K562 (cell line): ENCODE results near the gene DPH1. TPM values are rescaled to one million over a fixed set of nuclear protein-coding genes. Genes with fewer than 3 reads are reported as not detected.

ENCODE experiments used
- ATAC-seq: fragments of 200-7000 bp; cut with Tn5 transposase; 3 replicates; pipeline ENCODE4 v1.9.1; 2020; ENCODE audit warnings: moderate library complexity
- BruUV-seq: library from RNA; stranded (reverse); fragments of 400-500 nt; replicated peaks from 2 replicates; lab custom pipeline; 2021; lab: Mats Ljungman, UMichigan
- CTCF ChIA-PET: fragments of 300-600 bp; formaldehyde crosslinking; extraction: SDS; loops from one replicate; lab custom pipeline; 2021; ENCODE audit warnings: low intra/inter-chr PET ratio; lab: Yijun Ruan, JAX
- POLR2A ChIA-PET: fragments of 300-600, 350-650 bp; sonication (Branson Sonifier 250); formaldehyde crosslinking; extraction: SDS; loops from one replicate; lab custom pipeline; 2021; ENCODE audit warnings: antibody characterized with exemption, inconsistent platforms; lab: Yijun Ruan, JAX
- DNase-seq, 4 experiments: peaks; one replicate each; pipeline versions ENCODE4 v3.0.0 to v3.0.0-alpha.2; 2011 to 2018; ENCODE audit warnings: low spot score in 3 of 4, mixed read lengths in 3 of 4; ENCODE audit errors: extremely low read depth in 1 of 4
- FAIRE-seq: peaks from 2 replicates; lab custom pipeline; 2011; peaks lifted over from hg19 to GRCh38; lab: Jason Lieb, UNC
- H2AFZ ChIP-seq: 2 replicates; pipeline ENCODE4 v1.6.0; 2011; ENCODE audit warnings: low read depth, low read length, control low read depth, inconsistent platforms
- H3K27ac ChIP-seq: fragments of 200-600 bp; 3 replicates; pipeline ENCODE4 v1.8.0; 2011; ENCODE audit warnings: low read depth, mild to moderate bottlenecking, control low read depth, inconsistent platforms, low read length, moderate library complexity, mixed read lengths; ENCODE audit errors: extremely low read depth
- H3K27me3 ChIP-seq, 2 experiments: fragments of 300-600 bp in 1 of 2; 2 replicates in 1 of 2; 3 replicates in 1 of 2; pipeline versions ENCODE4 v1.6.0 to v1.8.0; 2011; ENCODE audit warnings: inconsistent platforms in 2 of 2, low read length in 2 of 2, mild to moderate bottlenecking in 1 of 2, mixed read lengths in 1 of 2, moderate library complexity in 1 of 2; ENCODE audit not compliant: control insufficient read depth in 2 of 2, insufficient read depth in 2 of 2
- H3K36me3 ChIP-seq: fragments of 300-600 bp; 3 replicates; pipeline ENCODE4 v1.8.0; 2011; ENCODE audit warnings: mild to moderate bottlenecking, low read length, inconsistent platforms; ENCODE audit not compliant: control insufficient read depth, insufficient read depth
- H3K4me1 ChIP-seq, 2 experiments: fragments of 200-600 bp in 1 of 2; replicated peaks in 1 of 2; 2 replicates in 1 of 2; 3 replicates in 1 of 2; pipeline versions ENCODE4 v1.5.1 to v1.8.0; 2011; ENCODE audit warnings: inconsistent platforms in 2 of 2, low read length in 2 of 2, mild to moderate bottlenecking in 1 of 2, mixed read lengths in 1 of 2, moderate library complexity in 1 of 2; ENCODE audit not compliant: control insufficient read depth in 2 of 2, insufficient read depth in 2 of 2
- H3K4me2 ChIP-seq: 2 replicates; pipeline ENCODE4 v1.6.1; 2011; ENCODE audit warnings: low read length, control low read depth, inconsistent platforms, mixed read lengths; ENCODE audit not compliant: insufficient read depth
- H3K4me3 ChIP-seq: fragments of 200-600 bp; sonication (generic), shearing (Covaris generic); 2 replicates; pipeline ENCODE4 v1.5.1; 2016; ENCODE audit warnings: control low read depth, inconsistent platforms
- H3K79me2 ChIP-seq: fragments of 200-600 bp; 3 replicates; pipeline ENCODE4 v1.8.0; 2011; ENCODE audit warnings: low read length, inconsistent platforms; ENCODE audit not compliant: control insufficient read depth, insufficient read depth
- H3K9ac ChIP-seq, 2 experiments: 2 replicates each; pipeline versions ENCODE4 v1.6.0 to v1.6.1; 2011; ENCODE audit warnings: low read depth in 2 of 2, low read length in 2 of 2, control low read depth in 1 of 2, inconsistent platforms in 1 of 2, mild to moderate bottlenecking in 1 of 2, mixed read lengths in 1 of 2; ENCODE audit not compliant: insufficient read depth in 1 of 2
- H3K9me1 ChIP-seq: one replicate; pipeline ENCODE4 v1.6.0; 2011; ENCODE audit warnings: inconsistent platforms, mild to moderate bottlenecking, low read length, moderate library complexity; ENCODE audit not compliant: control insufficient read depth, insufficient read depth
- H3K9me3 ChIP-seq: replicated peaks from 2 replicates; pipeline ENCODE4 v1.5.1; 2011; ENCODE audit warnings: low read depth, low read length, inconsistent platforms; ENCODE audit not compliant: control insufficient read depth, insufficient read depth
- H4K20me1 ChIP-seq: replicated peaks from 2 replicates; pipeline ENCODE4 v1.6.1; 2011; ENCODE audit warnings: low read length, inconsistent platforms, mixed read lengths; ENCODE audit not compliant: control insufficient read depth, insufficient read depth
- ATF7 ChIP-seq: fragments of 450-650 bp; IDR thresholded peaks from 2 replicates; pipeline ENCODE4 v1.7.1; 2014; ENCODE audit warnings: mild to moderate bottlenecking, moderate library complexity
- FOXA3 ChIP-seq, 2 experiments: fragments of 450-650 bp in 1 of 2; sonication (generic) in 1 of 2; formaldehyde crosslinking; IDR thresholded peaks in 1 of 2; conservative IDR thresholded peaks in 1 of 2; 2 replicates each; pipeline versions ENCODE4 v1.4.0 to v1.8.0; 2020 to 2022; ENCODE audit warnings: mild to moderate bottlenecking in 2 of 2, missing genetic modification reagents in 1 of 2
- MEF2A ChIP-seq: IDR thresholded peaks from 2 replicates; pipeline ENCODE4 v1.6.1; 2011; ENCODE audit warnings: low read depth, mild to moderate bottlenecking, low read length, moderate library complexity; ENCODE audit not compliant: control insufficient read depth
- NBN ChIP-seq: fragments of 450-650 bp; IDR thresholded peaks from 2 replicates; pipeline ENCODE4 v1.6.1; 2016; ENCODE audit warnings: low read depth, mild to moderate bottlenecking
- NR2C1 ChIP-seq, 2 experiments: fragments of 450-650 bp; IDR thresholded peaks; 2 replicates each; pipeline ENCODE4 v1.6.1; 2017; ENCODE audit warnings: mild to moderate bottlenecking in 2 of 2, antibody characterized with exemption in 1 of 2, inconsistent platforms in 1 of 2, missing compliant biosample characterization in 1 of 2, missing genetic modification characterization in 1 of 2
- NR2C2 ChIP-seq, 2 experiments: fragments of 200-800 bp in 1 of 2; sonication (Bioruptor generic) in 1 of 2; sonication (generic) in 1 of 2; formaldehyde crosslinking in 1 of 2; IDR thresholded peaks; 2 replicates each; pipeline versions ENCODE4 v1.6.1 to v1.8.0; 2016 to 2022; ENCODE audit warnings: mild to moderate bottlenecking in 1 of 2, missing compliant biosample characterization in 1 of 2, missing genetic modification characterization in 1 of 2, missing genetic modification reagents in 1 of 2
- ZNF311 ChIP-seq: fragments of 250-450 bp; sonication (Bioruptor Pico); IDR thresholded peaks from 2 replicates; pipeline ENCODE4 v1.4.0; 2020; ENCODE audit warnings: mild to moderate bottlenecking, moderate library complexity
- ZNF586 ChIP-seq: fragments of 450-650 bp; formaldehyde crosslinking; conservative IDR thresholded peaks from 2 replicates; pipeline ENCODE4 v1.4.0; 2020; ENCODE audit warnings: mild to moderate bottlenecking, moderate library complexity
- ZNF778 ChIP-seq: fragments of 450-650 bp; formaldehyde crosslinking; IDR thresholded peaks from 2 replicates; pipeline ENCODE4 v1.4.0; 2020; ENCODE audit warnings: mild to moderate bottlenecking, moderate library complexity
- WGBS: fragments of 100-300 bp; shearing (Covaris generic); methylation state at CpG from one replicate; pipeline ENCODE4 v1.1.6; 2016; ENCODE audit warnings: low coverage, mixed read lengths; ENCODE audit not compliant: insufficient coverage; ENCODE audit errors: missing lambda C conversion rate; 5-methylcytosine and 5-hydroxymethylcytosine counted together
- in situ Hi-C: fragments of 300-500 bp; cut with MboI; formaldehyde crosslinking; loops from 4 replicates; pipeline ENCODE4 v1.15.0; 2018; ENCODE audit warnings: inconsistent platforms, mixed read lengths
- intact Hi-C: fragments of 100-400 bp; cut with micrococcal nuclease; formaldehyde crosslinking; loops from 2 replicates; pipeline ENCODE4 v1.14.2; 2022
- polyA plus RNA-seq, 8 experiments: library from polyadenylated mRNA; depleted of rRNA in 4 of 8; stranded (reverse) in 5 of 8; unstranded in 3 of 8; fragments of >200 nt; fragmentation: Nextera tagmentation in 2 of 8; fragmentation: Illumina TruSeq in 1 of 8; extraction: Ambion mirVana in 2 of 8; extraction: Trizol in 1 of 8; gene quantifications; 2 replicates each; pipeline versions ENCODE4 v1.2.1 to v1.2.3, GENCODE V29; 2011 to 2014; ENCODE audit warnings: inconsistent platforms in 1 of 8, missing spikeins in 1 of 8
- total RNA-seq, 7 experiments: library from RNA; depleted of rRNA in 6 of 7; stranded (reverse); fragments of >200 nt in 6 of 7; fragmentation: Illumina TruSeq in 2 of 7; extraction: Trizol in 2 of 7; gene quantifications; 2 replicates each; pipeline versions ENCODE4 v1.2.1 to v1.2.3, GENCODE V29; 2011 to 2021; ENCODE audit warnings: low replicate concordance in 1 of 7
- TF ChIP-seq, protein P1 (sequence below), 2 experiments: IDR thresholded peaks in 1 of 2; conservative IDR thresholded peaks in 1 of 2; 2 replicates each; pipeline ENCODE4 v1.6.1; 2016; ENCODE audit warnings: low read depth in 2 of 2, mild to moderate bottlenecking in 1 of 2, missing compliant biosample characterization in 1 of 2, missing genetic modification characterization in 1 of 2, moderate library complexity in 1 of 2
- TF ChIP-seq, protein P2 (sequence below): fragments of 250-450 bp; sonication (Bioruptor Pico); IDR thresholded peaks from 2 replicates; pipeline ENCODE4 v1.4.0; 2020; ENCODE audit warnings: mild to moderate bottlenecking, moderate library complexity, borderline replicate concordance

DPH1 gene
- total and polyA plus RNA-seq, 9 of the 15 experiments (the other 6 are each of a cell fraction or from before 2014, with no cell fraction given), result 0.42 to 40.6 (median 20.2) TPM

DNA sequence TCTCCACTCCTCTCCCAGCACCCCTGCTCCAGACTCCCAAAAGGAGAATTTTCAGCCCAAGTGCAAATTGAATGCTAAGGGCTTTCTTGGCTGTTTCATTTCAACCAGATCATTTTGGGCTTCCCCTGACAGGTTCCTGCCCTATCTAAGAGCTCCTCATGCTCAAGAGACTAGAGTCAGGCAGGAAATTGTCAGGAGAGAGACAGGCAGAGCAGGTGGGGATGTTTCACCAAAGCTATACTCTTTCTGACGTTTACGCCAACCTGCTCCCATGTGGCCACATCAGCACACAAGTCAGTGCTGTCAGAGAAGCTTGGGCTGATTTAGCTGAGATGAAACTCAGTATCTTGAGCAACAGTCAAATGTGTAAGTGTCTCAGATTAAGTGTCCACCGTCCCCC lies 56.4 kb downstream of the DPH1 start (continued):
- TF ChIP-seq, protein P1, sequence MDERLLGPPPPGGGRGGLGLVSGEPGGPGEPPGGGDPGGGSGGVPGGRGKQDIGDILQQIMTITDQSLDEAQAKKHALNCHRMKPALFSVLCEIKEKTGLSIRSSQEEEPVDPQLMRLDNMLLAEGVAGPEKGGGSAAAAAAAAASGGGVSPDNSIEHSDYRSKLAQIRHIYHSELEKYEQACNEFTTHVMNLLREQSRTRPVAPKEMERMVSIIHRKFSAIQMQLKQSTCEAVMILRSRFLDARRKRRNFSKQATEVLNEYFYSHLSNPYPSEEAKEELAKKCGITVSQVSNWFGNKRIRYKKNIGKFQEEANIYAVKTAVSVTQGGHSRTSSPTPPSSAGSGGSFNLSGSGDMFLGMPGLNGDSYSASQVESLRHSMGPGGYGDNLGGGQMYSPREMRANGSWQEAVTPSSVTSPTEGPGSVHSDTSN (CRISPR knock-in tag; IDR thresholded peaks at IDR 0.05; ENCODE audit: low read depth), result no peak
- TF ChIP-seq, protein P1 (tag; conservative IDR thresholded peaks at IDR 0.05; ENCODE audit: low read depth), result no peak
- TF ChIP-seq ZNF586 (CRISPR knock-in tag), result no peak
- TF ChIP-seq ATF7, result no peak
- no peak for TF ChIP-seq ZNF778 (CRISPR knock-in tag)

DNA sequence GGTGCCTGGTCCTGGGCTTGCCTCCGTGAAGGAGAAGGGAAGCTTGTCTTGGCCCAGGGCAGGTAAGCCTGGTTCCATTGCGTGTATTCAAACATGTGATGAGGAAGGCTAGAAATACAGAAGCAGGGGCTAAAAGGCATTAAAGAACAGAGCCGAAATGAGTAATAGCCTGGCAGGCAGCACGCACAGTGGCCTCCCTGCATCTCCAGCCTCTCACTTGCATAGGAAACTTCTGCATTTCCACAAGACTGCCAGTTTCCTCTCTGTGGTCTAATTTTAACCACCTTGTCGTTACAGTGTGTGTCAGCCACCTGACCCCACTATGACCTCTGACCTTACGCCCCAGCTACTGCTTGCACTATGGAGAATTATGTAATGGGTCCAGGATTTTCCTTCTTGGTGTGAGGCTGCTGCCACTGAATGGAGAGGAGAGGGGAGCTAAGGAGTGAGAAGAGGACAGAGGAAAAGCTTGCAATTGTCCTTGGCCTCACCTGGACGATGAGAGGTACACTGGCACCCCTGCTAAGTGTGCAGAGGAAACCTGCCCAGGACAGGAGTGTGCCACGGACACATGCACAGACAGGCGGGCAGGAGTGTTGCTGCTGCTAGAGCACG lies 57.8 kb downstream of the DPH1 start:
- Histone ChIP-seq H3K27me3 (no peaks in the 10 kb centered on the region), H3K4me2 (no peak overlapping the region), H3K9ac (peak overlapping the region in 1 of 2 experiments; percentile 76; a peak in 1 of 4 replicates), H3K36me3 (peaks cover 10% of the 10 kb centered on the region; the same call in 1 of the 3 replicates)
- DNase-seq, result peak in 2 of 4 experiments; percentile 16 to 59
- 55% methylated on average over 9 of the region's 10 CpGs for WGBS
- BruUV-seq, result no TSS peak
- intact Hi-C loops, result no loop called here
- TF ChIP-seq, protein P2, sequence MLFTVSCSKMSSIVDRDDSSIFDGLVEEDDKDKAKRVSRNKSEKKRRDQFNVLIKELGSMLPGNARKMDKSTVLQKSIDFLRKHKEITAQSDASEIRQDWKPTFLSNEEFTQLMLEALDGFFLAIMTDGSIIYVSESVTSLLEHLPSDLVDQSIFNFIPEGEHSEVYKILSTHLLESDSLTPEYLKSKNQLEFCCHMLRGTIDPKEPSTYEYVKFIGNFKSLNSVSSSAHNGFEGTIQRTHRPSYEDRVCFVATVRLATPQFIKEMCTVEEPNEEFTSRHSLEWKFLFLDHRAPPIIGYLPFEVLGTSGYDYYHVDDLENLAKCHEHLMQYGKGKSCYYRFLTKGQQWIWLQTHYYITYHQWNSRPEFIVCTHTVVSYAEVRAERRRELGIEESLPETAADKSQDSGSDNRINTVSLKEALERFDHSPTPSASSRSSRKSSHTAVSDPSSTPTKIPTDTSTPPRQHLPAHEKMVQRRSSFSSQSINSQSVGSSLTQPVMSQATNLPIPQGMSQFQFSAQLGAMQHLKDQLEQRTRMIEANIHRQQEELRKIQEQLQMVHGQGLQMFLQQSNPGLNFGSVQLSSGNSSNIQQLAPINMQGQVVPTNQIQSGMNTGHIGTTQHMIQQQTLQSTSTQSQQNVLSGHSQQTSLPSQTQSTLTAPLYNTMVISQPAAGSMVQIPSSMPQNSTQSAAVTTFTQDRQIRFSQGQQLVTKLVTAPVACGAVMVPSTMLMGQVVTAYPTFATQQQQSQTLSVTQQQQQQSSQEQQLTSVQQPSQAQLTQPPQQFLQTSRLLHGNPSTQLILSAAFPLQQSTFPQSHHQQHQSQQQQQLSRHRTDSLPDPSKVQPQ (CRISPR knock-in tag), result no peak
- TF ChIP-seq MEF2A (peak; percentile 31; the same call in 1 of the 2 replicates), NBN (no peak), NR2C1 (IDR thresholded peaks at IDR 0.05) (peak; percentile 87), NR2C1 (tag; IDR thresholded peaks at IDR 0.05) (peak; percentile 90), ZNF311 (CRISPR knock-in tag) (no peak), NR2C2 (CRISPR knock-in tag; IDR thresholded peaks at IDR 0.05) (peak; percentile 95), NR2C2 (tag; IDR thresholded peaks at IDR 0.05) (peak; percentile 82), FOXA3 (CRISPR knock-in tag; conservative IDR thresholded peaks at IDR 0.05 in 1 of 2, IDR thresholded peaks at IDR 0.05 in 1 of 2) (0 out of 4 replicates have a peak, but pooled peaks of 1 of the 2 experiments have one; percentile 18)
- TF ChIP-seq, all 486 proteins: peak for 4
- Histone ChIP-seq H3K4me3 (no peak overlapping the region), H3K79me2 (no peaks in the 10 kb centered on the region), H3K4me1 (peaks cover 34 to 46% of the 10 kb centered on the region in 2 experiments), H3K27ac (no peak overlapping the region), H3K9me3 (no peaks in the 10 kb centered on the region), H4K20me1 (no peaks in the 10 kb centered on the region; the same call in 1 of the 2 replicates), H3K9me1 (peaks cover 1% of the 10 kb centered on the region), H2AFZ (no peak overlapping the region)
- ATAC-seq, result no peak
- FAIRE-seq, result no peak
- ChIA-PET POLR2A (interaction anchor here (0.5 kb wide), 1 partner anchor 371 kb away, joined by 3 read pairs; no protein-coding TSS in a partner anchor), CTCF (no interaction called here)
- in situ Hi-C loops, result no loop called here
